GM19023 (cell line): Measurements from ENCODE around the gene PRTN3.

Experiments used
- ATAC-seq: cut with Tn5 transposase; IDR thresholded peaks from one replicate; pipeline ENCODE4 v1.9.1; 2021; ENCODE audit warnings: mild to moderate bottlenecking, moderate library complexity; ENCODE audit not compliant: unreplicated experiment

The PRTN3 gene

DNA sequence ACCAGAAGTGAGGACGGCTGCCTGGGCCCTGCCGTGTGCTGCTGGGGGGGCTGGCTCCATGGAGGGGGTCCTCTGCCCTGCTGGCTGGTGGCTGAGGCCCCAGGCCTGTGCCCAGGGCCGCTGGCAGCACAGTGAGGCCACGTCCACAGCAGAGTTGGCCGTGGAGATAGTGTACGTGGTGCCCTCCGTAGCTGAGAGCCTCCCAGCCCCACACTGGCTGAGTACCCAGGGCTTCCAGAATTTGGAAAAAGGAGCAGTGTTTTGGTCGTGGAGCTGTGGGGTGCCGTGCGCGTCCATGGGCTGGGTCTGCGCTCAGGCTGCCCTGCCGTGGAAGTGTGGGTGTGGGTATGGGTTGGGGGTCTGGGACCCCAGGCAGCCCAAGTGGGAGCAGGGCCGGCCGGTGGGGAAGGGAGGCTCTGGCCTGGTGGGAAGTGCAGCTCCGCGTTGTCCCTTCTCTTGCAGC is 37.7 kb upstream of the PRTN3 start:
- ATAC-seq: no peak

DNA sequence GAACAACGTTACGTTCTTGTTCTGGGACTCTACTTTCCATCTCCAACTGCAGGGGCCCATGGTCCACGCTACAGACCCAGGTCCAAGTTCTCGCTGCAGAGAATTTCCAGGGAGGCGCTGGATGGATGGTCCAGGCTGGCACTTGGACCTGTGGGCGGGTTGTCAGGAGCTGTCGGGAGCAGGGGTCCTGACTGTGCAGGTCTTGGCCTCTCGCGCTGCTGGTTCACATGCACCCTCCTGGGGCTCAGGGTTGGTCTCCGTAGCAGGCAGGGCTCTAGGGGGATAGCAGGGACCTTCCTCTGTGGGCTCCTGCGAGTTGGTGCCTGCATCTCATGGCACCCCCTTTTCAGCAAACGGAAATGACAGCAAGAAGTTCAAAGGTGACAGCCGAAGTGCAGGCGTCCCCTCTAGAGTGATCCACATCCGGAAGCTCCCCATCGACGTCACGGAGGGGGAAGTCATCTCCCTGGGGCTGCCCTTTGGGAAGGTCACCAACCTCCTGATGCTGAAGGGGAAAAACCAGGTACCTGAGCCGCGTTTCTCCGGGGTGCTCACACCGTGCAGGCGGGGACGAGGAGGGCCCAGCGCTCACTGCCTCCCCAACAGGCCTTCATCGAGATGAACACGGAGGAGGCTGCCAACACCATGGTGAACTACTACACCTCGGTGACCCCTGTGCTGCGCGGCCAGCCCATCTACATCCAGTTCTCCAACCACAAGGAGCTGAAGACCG is 36.9 kb upstream of the PRTN3 start:
- ATAC-seq: no peak

DNA sequence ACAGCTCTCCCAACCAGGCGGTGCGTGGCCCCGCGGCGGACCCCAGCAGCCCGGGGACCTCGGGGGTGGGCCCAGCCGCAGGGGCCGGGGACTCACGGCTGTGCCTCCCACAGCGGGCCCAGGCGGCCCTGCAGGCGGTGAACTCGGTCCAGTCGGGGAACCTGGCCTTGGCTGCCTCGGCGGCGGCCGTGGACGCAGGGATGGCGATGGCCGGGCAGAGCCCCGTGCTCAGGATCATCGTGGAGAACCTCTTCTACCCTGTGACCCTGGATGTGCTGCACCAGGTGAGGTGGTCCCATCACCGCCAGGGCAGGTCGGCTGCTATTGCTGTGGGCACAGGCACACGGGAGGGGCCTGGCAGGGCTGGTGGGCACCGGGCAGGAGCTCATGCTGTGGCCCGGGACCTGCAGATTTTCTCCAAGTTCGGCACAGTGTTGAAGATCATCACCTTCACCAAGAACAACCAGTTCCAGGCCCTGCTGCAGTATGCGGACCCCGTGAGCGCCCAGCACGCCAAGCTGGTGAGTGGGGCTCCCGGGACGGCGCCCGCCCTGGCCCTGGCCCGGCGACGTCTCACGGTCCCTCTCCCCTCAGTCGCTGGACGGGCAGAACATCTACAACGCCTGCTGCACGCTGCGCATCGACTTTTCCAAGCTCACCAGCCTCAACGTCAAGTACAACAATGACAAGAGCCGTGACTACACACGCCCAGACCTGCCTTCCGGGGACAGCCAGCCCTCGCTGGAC is 36.2 kb upstream of the PRTN3 start:
- ATAC-seq: no peak

DNA sequence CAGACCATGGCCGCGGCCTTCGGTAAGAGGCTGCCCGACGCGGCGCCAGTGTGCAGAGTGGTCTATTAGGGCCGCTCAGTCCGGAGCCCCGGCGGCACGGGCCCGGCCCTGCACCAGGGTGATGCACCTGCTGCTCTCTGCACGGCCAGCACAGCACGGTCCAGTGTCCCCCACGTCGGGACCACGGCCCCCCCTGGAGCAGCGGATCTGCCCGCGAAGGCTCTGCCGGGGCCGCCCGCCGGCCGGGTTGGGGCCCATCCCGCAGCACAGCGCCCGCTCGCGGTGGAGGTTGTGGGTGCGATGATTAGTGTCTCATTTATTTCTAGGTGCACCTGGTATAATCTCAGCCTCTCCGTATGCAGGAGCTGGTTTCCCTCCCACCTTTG is 35.6 kb upstream of the PRTN3 start:
- ATAC-seq: no peak

DNA sequence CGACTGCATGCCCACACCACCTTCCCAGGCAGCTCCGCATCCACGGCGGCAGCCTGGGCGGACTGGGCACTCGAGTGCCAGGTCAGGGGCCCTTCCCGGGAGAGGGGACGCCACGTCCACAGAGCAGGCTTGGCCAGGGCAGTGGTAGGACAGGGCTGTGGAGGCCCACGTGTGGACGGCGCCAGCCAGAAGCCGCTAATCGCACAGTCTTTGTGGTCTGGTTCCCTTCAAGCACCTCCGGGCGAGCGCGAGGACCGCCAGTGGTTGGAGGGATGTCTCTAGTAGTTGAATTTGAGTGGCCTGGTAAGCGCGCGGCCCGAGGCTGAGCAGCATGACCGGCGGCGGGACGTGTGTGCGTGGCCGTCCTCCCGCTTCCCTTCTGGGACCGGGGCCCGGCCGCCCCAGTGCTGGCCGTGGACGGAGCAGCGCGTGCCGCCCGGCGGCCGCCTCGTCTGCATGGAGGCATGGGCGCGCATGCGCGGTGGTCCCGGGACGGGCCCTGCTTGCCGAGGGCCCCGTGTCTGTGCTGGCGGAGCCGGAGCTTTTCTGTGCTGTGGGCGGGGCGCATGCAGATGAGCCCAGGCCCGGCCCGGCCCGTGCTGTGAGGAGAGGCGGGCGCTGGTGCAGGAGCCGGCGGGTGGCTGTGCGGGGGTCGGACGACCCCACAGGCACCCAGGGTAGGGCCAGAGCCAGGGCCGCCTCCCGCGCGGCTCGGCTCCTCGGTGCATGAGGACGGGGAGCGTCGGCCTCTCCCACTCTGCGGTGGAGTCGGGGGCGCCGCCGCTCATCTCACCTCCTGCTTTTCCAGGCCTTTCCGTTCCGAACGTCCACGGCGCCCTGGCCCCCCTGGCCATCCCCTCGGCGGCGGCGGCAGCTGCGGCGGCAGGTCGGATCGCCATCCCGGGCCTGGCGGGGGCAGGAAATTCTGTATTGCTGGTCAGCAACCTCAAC is 34.9 kb upstream of the PRTN3 start:
- ATAC-seq: no peak

DNA sequence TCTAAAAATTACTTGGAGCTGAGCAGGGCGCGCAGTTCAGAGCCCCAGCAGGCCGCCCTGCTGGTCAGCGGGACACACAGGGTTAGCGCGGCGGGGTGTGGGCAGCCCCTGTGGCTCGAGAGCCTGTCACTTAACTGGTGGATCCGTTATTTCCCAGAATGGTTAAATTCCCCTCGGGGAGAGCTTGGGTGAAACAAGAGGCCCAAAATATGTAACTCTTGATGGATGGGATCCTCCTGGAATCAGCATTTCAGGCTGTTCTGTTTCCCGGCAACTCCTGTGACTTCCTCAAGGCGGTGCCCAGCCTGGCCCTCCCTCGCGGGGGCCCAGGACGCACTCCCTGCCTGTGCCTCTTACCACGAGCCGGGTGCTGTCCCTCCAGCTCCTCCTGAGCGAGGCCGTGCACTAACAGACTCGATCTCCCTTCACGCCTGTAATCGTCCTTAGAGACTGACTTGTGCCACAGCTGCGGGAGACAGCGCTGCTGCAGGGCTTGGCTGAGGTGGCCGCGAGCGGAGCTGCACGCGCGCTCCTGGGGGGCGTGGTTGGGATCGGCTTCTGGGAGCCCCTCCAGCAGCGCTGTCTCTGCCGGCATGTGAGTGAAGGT is 33.9 kb upstream of the PRTN3 start:
- ATAC-seq: no peak

DNA sequence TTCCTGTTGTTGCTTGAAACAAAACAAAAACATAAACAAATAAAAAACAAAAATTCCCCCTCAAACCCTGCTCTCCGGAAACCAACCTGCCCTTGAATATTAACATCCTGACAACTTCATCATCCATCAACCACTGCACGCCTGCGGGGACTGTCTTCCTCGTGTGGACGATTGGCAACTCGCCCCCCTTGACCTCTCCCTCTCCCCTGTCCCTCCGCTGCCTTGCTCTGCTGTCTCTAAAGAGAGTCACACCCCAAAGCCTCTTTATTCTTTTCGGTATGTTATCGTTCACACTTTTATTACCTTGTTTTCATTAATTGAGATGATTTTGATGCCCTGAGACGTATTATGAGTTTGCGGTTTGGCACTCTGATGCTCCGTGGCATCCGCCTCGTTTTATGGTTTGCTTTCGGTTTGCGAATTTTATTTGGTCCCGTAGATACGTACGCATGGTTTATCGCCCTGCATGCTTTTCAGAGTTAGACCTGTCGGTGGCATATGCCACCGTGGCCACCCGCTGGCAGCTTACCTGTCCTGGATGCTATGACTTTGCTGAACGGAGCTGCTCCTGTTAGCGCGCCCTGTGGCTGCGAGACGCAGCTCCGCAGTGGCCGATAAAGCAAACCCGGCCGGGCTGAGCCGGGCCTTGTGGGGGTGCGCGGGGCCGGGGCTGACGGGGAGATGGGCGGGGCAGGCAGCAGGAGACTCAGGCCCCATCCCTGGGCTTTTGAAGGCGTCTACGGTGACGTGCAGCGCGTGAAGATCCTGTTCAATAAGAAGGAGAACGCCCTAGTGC is 33.0 kb upstream of the PRTN3 start:
- ATAC-seq: no peak

DNA sequence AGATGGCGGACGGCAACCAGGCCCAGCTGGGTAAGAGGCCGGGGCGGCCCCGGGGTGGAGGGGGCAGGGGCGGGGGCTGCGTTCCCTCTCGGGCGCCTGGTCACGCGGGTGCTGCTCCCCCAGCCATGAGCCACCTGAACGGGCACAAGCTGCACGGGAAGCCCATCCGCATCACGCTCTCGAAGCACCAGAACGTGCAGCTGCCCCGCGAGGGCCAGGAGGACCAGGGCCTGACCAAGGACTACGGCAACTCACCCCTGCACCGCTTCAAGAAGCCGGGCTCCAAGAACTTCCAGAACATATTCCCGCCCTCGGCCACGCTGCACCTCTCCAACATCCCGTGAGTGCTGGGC is 32.4 kb upstream of the PRTN3 start:
- ATAC-seq: no peak

DNA sequence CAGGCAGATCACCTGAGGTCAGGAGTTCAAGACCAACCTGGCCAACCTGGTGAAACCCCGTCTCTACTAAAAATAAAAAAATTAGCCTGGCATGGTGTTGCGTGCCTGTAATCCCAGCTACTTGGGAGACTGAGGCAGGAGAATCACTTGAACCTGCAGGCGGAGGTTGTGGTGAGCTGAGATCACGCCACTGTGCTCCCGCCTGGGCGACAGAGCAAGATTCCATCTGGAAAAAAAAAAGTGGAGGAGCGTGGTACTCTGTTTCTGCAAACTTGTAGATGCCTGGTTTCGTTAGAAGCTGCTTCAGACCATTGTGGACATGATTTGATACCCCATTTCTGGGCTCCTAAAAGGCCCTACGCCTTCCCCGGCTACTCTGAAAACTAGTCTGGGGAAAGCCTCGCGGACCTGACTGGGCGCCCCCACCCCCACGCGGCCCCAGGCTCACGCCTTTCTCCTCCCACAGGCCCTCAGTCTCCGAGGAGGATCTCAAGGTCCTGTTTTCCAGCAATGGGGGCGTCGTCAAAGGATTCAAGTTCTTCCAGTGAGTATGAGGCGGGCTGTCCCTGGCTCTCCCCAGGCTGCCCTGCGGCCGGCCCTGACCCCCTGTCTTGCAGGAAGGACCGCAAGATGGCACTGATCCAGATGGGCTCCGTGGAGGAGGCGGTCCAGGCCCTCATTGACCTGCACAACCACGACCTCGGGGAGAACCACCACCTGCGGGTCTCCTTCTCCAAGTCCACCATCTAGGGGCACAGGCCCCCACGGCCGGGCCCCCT is 30.5 kb upstream of the PRTN3 start:
- no peak for ATAC-seq

DNA sequence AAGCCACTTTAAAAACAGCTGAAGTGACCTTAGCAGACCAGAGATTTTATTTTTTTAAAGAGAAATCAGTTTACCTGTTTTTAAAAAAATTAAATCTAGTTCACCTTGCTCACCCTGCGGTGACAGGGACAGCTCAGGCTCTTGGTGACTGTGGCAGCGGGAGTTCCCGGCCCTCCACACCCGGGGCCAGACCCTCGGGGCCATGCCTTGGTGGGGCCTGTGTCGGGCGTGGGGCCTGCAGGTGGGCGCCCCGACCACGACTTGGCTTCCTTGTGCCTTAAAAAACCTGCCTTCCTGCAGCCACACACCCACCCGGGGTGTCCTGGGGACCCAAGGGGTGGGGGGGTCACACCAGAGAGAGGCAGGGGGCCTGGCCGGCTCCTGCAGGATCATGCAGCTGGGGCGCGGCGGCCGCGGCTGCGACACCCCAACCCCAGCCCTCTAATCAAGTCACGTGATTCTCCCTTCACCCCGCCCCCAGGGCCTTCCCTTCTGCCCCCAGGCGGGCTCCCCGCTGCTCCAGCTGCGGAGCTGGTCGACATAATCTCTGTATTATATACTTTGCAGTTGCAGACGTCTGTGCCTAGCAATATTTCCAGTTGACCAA is 29.8 kb upstream of the PRTN3 start:
- no peak for ATAC-seq

DNA sequence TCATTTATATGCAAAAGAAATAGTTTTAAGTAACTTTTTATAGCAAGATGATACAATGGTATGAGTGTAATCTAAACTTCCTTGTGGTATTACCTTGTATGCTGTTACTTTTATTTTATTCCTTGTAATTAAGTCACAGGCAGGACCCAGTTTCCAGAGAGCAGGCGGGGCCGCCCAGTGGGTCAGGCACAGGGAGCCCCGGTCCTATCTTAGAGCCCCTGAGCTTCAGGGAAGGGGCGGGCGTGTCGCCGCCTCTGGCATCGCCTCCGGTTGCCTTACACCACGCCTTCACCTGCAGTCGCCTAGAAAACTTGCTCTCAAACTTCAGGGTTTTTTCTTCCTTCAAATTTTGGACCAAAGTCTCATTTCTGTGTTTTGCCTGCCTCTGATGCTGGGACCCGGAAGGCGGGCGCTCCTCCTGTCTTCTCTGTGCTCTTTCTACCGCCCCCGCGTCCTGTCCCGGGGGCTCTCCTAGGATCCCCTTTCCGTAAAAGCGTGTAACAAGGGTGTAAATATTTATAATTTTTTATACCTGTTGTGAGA is 29.2 kb upstream of the PRTN3 start:
- ATAC-seq: no peak

DNA sequence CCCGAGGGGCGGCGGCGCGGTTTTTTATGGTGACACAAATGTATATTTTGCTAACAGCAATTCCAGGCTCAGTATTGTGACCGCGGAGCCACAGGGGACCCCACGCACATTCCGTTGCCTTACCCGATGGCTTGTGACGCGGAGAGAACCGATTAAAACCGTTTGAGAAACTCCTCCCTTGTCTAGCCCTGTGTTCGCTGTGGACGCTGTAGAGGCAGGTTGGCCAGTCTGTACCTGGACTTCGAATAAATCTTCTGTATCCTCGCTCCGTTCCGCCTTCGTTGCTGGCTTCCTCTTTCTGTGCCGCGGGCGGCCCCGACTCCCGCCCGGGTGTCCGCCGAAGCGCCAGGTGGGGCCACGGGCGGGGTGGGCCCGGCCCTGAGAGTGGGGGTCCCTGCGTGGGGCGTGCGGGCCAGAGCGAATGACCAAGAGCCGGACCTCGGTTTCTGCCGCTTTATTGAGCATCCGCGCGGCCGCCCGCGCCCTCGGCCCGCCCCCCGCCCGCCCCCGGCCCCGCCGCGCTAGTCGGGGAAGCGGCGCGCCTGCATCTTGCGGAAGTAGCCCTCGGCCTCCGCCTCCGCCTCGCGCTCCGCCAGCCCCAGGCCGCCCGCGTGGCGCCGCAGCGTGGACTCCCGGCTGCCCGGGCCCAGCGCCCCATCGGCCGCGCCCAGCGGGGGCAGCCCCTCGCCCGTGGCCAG is 28.6 kb upstream of the PRTN3 start:
- no peak for ATAC-seq

DNA sequence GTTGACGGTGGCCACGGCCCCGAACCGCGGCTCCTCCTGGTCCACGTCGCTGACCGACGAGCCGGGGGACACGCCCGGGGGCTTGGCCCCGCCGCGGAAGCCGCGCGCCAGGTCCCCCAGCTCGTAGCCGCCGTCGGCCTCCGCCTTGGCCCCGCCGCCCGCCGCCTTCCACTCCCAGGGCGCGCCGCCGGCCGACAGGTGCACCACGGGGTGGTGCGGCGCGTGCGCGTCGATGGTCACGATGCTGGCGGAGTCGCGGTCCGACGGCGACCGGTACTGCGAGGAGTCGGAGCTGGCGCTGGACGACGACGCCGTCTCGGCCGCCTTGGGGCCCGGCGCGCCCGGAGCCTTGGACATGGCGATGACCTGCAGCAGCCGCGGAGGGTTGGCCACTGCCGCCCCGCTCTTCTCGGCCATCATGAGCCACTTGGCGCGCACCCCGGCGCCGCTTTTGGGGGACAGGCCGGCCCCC is 28.0 kb upstream of the PRTN3 start:
- ATAC-seq: no peak

DNA sequence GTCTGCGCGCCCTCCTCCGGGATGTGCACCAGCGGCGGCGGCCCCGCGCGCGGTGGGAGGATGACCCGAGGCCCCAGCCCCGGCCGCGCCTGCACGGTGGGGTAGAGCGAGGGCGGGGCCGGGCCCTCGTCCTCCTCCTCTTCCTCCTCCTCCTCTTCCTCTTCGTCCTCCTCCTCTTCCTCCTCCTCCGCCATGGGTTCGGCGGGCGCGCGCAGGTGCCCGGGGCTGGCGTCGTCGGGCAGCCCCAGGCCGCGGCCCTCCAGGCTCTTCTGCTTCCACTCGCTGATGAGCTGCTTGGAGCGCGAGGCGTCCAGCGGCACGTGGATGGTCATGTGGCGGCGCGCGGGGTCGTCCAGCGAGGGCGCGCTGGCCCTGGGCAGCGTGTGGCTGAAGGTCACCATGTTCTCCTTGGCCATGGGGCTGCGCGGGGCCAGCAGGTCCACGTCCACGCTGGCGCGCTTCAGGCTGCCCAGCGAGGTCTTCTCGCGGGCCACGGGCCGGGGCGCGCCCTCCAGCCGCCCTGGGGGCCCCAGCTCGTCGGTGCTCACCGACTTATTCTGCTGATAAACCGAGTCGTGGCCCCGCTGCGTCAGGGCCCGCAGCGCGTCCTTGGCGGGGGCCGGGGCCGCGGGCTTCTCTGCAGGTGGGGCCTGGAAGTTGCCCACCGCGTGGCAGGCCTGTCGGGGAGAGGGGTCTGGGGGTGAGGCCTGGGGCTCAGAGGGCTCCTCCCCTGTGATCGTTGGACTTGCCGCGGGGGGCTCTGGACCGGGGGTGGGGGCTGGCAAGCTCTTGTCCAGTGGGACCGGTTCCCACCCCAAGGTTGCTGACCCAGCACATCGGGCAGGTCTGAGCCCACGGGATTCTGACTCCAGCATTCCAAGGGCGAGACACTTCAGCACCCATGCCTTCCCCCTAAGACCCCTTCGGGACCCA is 27.3 kb upstream of the PRTN3 start:
- no peak for ATAC-seq

DNA sequence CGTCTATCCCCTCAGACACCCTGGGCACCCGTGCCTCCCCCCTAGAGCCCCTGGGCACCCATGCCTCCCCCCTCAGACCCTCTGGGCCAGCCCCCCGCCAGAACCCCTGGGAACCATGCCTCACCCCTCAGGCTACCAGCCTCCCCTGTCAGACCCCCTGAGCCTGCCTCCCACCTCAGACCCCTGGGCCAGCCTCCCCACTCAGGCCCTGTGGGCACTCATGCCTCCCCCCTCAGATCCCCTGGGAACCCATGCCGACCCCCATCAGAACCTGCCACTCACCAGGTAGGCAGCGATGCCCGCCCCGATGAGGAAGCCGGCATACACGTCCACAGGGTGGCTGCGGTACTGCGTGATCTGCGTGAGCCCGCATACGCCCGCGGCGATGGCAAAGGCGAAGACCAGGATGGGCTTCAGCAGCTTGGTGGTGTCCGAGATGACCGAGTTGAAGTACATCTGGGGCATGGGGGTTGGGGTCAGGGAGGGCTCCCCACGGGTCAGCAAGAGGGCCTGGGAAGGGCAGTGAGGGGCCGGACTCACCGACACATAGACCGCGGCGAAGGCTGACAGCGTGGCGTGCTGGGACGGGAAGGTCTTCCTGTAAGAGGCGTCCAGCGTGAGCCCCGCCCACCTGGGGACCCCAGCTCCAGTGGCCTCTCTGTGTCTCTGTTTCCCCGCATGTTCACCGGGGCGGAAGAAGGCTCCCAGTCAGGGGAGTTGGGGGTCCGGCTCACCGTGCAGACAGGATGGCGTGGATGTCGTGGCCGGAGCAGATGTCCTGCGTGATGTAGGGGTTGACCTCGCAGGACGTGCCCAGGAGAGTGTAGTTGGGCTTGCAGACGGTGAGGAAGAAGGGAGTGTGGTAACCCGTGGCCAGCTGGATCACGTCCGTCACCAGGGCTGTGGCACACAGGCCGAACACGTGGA is 26.4 kb upstream of the PRTN3 start:
- no peak for ATAC-seq
